K562 (cell line): ENCODE data around the gene LYPLA2. TPM values are rescaled to one million over a fixed set of nuclear protein-coding genes. Genes with fewer than 3 reads are reported as not detected.

Experiments used
- ARNT ChIP-seq, 2 experiments: fragments of 450-650 bp; IDR thresholded peaks; 2 replicates each; pipeline ENCODE4 v1.6.1; 2016; ENCODE audit warnings: mild to moderate bottlenecking in 1 of 2
- CBX5 ChIP-seq: IDR thresholded peaks from 2 replicates; pipeline ENCODE4 v1.6.1; 2014; ENCODE audit warnings: low read depth, borderline replicate concordance
- FOXP1 ChIP-seq: sonication (generic); formaldehyde crosslinking; IDR thresholded peaks from 2 replicates; pipeline ENCODE4 v1.8.0; 2022; ENCODE audit warnings: mild to moderate bottlenecking, missing genetic modification reagents
- POLR3A ChIP-seq: IDR thresholded peaks from 2 replicates; pipeline ENCODE4 v1.6.1; 2011; ENCODE audit warnings: borderline replicate concordance, mild to moderate bottlenecking, moderate library complexity; ENCODE audit not compliant: insufficient read length, insufficient read depth; ENCODE audit errors: extremely low read depth
- POU5F1 ChIP-seq: fragments of 150-350 bp; IDR thresholded peaks from 2 replicates; pipeline ENCODE4 v1.6.1; 2014; ENCODE audit warnings: borderline replicate concordance, low read length, low read depth, mild to moderate bottlenecking; ENCODE audit not compliant: partially characterized antibody
- SMC3 ChIP-seq: conservative IDR thresholded peaks from 2 replicates; pipeline ENCODE4 v1.6.1; 2011; ENCODE audit warnings: low read depth, low read length, improper control_type of control experiment; ENCODE audit not compliant: insufficient read depth
- SNIP1 ChIP-seq: fragments of 450-650 bp; IDR thresholded peaks from 2 replicates; pipeline ENCODE4 v1.7.1; 2017; ENCODE audit warnings: low read depth, mild to moderate bottlenecking
- SRSF9 ChIP-seq: fragments of 200-400 bp; formaldehyde crosslinking; IDR thresholded peaks from 2 replicates; pipeline ENCODE4 v1.6.1; 2017; ENCODE audit warnings: low read depth, low read length, borderline replicate concordance
- U2AF2 ChIP-seq: fragments of 200-400 bp; formaldehyde crosslinking; optimal IDR thresholded peaks from 2 replicates; pipeline ENCODE3; 2017; ENCODE audit warnings: low read depth, mild to moderate bottlenecking, low read length
- ZNF263 ChIP-seq: sonication (generic); formaldehyde crosslinking; IDR thresholded peaks from 2 replicates; pipeline ENCODE4 v1.8.0; 2022; ENCODE audit warnings: mild to moderate bottlenecking, missing genetic modification reagents, borderline replicate concordance
- ZNF668 ChIP-seq: fragments of 250-450 bp; sonication (Bioruptor Pico); IDR thresholded peaks from 2 replicates; pipeline ENCODE4 v1.8.0; 2022; ENCODE audit warnings: mild to moderate bottlenecking, inconsistent platforms
- ZSCAN29 ChIP-seq: fragments of 450-650 bp; IDR thresholded peaks from 2 replicates; pipeline ENCODE4 v1.6.1; 2017
- polyA plus RNA-seq, 8 experiments: library from polyadenylated mRNA; depleted of rRNA in 4 of 8; stranded (reverse) in 5 of 8; unstranded in 3 of 8; fragments of >200 nt; fragmentation: Nextera tagmentation in 2 of 8; fragmentation: Illumina TruSeq in 1 of 8; extraction: Ambion mirVana in 2 of 8; extraction: Trizol in 1 of 8; gene quantifications; 2 replicates each; pipeline versions ENCODE4 v1.2.1 to v1.2.3, GENCODE V29; 2011 to 2014; ENCODE audit warnings: inconsistent platforms in 1 of 8, missing spikeins in 1 of 8
- total RNA-seq, 7 experiments: library from RNA; depleted of rRNA in 6 of 7; stranded (reverse); fragments of >200 nt in 6 of 7; fragmentation: Illumina TruSeq in 2 of 7; extraction: Trizol in 2 of 7; gene quantifications; 2 replicates each; pipeline versions ENCODE4 v1.2.1 to v1.2.3, GENCODE V29; 2011 to 2021; ENCODE audit warnings: low replicate concordance in 1 of 7
- TF ChIP-seq, protein P1 (sequence below): sonication (generic); formaldehyde crosslinking; IDR thresholded peaks from 2 replicates; pipeline ENCODE4 v1.8.0; 2022; ENCODE audit warnings: mild to moderate bottlenecking, missing genetic modification reagents
- TF ChIP-seq, protein P2 (sequence below): fragments of 450-650 bp; formaldehyde crosslinking; IDR thresholded peaks from 2 replicates; pipeline ENCODE4 v1.4.0; 2022; ENCODE audit warnings: missing genetic modification characterization
- TF ChIP-seq, protein P3 (sequence below): sonication (generic); formaldehyde crosslinking; IDR thresholded peaks from 2 replicates; pipeline ENCODE4 v1.9.0; 2022; ENCODE audit warnings: mild to moderate bottlenecking, missing genetic modification reagents
- TF ChIP-seq, protein P4 (sequence below): fragments of 250-450 bp; sonication (Bioruptor Pico); IDR thresholded peaks from 2 replicates; pipeline ENCODE4 v1.8.0; 2021; ENCODE audit warnings: mild to moderate bottlenecking, moderate library complexity

LYPLA2 gene
- total and polyA plus RNA-seq, 9 of the 15 experiments (the other 6 are each of a cell fraction or from before 2014, with no cell fraction given) = 3.9 to 128 (median 60.1) TPM

DNA sequence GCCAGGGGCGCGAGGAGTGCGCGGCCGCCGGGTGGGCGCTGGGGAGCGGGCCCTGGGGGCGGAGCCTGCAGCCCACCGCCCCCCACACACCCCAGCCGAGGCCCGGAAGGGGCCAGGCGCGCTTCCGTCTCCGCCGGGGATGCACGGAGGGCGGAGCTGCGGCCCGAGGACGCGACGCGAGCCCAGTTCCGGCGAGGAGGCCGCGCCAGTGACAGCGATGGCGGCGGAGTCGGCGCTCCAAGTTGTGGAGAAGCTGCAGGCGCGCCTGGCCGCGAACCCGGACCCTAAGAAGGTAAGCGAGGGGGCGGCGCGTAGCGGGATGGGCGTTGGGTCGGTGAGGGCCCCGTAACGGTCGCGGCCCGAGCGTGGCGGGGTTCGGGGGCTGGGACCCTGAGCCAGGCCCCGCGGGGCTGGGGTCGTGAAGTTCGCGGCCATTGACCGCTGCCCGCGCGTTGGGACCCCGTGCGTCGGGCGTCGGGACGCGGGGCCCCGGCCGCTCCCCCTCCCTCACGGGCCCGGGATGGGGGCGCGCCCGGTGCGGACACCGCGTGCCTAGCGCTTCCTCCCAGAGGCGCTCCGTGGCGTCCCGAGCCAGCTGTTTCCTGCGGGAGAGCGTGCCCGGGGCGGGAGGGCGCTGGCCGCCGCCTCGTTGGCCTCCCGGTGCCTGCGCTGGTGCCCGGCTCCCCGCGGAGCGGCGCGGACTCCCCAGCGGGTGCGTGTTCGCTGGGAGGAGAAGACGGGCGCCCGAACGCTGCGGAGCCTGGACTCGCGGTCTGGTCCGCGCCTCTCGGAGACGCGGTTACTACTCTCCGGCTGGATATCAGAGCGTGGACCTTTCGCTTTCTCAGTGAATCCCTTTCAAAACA lies 47.4 kb upstream of the LYPLA2 start, which contains the start of gene ELOA (continued):
- TF ChIP-seq, protein P1, sequence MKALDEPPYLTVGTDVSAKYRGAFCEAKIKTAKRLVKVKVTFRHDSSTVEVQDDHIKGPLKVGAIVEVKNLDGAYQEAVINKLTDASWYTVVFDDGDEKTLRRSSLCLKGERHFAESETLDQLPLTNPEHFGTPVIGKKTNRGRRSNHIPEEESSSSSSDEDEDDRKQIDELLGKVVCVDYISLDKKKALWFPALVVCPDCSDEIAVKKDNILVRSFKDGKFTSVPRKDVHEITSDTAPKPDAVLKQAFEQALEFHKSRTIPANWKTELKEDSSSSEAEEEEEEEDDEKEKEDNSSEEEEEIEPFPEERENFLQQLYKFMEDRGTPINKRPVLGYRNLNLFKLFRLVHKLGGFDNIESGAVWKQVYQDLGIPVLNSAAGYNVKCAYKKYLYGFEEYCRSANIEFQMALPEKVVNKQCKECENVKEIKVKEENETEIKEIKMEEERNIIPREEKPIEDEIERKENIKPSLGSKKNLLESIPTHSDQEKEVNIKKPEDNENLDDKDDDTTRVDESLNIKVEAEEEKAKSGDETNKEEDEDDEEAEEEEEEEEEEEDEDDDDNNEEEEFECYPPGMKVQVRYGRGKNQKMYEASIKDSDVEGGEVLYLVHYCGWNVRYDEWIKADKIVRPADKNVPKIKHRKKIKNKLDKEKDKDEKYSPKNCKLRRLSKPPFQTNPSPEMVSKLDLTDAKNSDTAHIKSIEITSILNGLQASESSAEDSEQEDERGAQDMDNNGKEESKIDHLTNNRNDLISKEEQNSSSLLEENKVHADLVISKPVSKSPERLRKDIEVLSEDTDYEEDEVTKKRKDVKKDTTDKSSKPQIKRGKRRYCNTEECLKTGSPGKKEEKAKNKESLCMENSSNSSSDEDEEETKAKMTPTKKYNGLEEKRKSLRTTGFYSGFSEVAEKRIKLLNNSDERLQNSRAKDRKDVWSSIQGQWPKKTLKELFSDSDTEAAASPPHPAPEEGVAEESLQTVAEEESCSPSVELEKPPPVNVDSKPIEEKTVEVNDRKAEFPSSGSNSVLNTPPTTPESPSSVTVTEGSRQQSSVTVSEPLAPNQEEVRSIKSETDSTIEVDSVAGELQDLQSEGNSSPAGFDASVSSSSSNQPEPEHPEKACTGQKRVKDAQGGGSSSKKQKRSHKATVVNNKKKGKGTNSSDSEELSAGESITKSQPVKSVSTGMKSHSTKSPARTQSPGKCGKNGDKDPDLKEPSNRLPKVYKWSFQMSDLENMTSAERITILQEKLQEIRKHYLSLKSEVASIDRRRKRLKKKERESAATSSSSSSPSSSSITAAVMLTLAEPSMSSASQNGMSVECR = peak; percentile 98
- peak; percentile 73; the same call in 1 of the 2 replicates for TF ChIP-seq FOXP1 (CRISPR knock-in tag)
- no peak for TF ChIP-seq U2AF2
- no peak for TF ChIP-seq SMC3
- TF ChIP-seq ARNT (IDR thresholded peaks at IDR 0.05) = no peak
- no peak; the same call in 1 of the 2 replicates for TF ChIP-seq ZNF263
- no peak for TF ChIP-seq POU5F1
- no peak for TF ChIP-seq SRSF9
- 0 out of 2 replicates have a peak, but pooled peaks have one; percentile 17 for TF ChIP-seq CBX5
- TF ChIP-seq SNIP1 = no peak
- TF ChIP-seq, protein P2, sequence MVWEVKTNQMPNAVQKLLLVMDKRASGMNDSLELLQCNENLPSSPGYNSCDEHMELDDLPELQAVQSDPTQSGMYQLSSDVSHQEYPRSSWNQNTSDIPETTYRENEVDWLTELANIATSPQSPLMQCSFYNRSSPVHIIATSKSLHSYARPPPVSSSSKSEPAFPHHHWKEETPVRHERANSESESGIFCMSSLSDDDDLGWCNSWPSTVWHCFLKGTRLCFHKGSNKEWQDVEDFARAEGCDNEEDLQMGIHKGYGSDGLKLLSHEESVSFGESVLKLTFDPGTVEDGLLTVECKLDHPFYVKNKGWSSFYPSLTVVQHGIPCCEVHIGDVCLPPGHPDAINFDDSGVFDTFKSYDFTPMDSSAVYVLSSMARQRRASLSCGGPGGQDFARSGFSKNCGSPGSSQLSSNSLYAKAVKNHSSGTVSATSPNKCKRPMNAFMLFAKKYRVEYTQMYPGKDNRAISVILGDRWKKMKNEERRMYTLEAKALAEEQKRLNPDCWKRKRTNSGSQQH (CRISPR knock-in tag) = no peak
- no peak for TF ChIP-seq POLR3A
- TF ChIP-seq ZNF668 (CRISPR knock-in tag) = no peak
- TF ChIP-seq ZSCAN29 = no peak
- TF ChIP-seq, protein P3, sequence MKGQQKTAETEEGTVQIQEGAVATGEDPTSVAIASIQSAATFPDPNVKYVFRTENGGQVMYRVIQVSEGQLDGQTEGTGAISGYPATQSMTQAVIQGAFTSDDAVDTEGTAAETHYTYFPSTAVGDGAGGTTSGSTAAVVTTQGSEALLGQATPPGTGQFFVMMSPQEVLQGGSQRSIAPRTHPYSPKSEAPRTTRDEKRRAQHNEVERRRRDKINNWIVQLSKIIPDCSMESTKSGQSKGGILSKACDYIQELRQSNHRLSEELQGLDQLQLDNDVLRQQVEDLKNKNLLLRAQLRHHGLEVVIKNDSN = no peak; the same call in 1 of the 2 replicates
- TF ChIP-seq, protein P4, sequence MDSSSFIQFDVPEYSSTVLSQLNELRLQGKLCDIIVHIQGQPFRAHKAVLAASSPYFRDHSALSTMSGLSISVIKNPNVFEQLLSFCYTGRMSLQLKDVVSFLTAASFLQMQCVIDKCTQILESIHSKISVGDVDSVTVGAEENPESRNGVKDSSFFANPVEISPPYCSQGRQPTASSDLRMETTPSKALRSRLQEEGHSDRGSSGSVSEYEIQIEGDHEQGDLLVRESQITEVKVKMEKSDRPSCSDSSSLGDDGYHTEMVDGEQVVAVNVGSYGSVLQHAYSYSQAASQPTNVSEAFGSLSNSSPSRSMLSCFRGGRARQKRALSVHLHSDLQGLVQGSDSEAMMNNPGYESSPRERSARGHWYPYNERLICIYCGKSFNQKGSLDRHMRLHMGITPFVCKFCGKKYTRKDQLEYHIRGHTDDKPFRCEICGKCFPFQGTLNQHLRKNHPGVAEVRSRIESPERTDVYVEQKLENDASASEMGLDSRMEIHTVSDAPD = no peak
